HG02884 (cell line): ENCODE measurements around the gene SCAMP2.
A peak's percentile ranks its signal among the peaks of the same experiment; 100 is the strongest.
"Not testable (repeated sequence)": the region's sequence is repeated elsewhere in the genome, so short reads cannot be mapped to it uniquely, and the experiment has no call there.

ENCODE experiments used
- ATAC-seq: cut with Tn5 transposase; IDR thresholded peaks from one replicate; pipeline ENCODE4 v1.9.1; 2021; ENCODE audit warnings: mild to moderate bottlenecking, moderate library complexity; ENCODE audit not compliant: unreplicated experiment

Gene SCAMP2, protein sequence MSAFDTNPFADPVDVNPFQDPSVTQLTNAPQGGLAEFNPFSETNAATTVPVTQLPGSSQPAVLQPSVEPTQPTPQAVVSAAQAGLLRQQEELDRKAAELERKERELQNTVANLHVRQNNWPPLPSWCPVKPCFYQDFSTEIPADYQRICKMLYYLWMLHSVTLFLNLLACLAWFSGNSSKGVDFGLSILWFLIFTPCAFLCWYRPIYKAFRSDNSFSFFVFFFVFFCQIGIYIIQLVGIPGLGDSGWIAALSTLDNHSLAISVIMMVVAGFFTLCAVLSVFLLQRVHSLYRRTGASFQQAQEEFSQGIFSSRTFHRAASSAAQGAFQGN

DNA sequence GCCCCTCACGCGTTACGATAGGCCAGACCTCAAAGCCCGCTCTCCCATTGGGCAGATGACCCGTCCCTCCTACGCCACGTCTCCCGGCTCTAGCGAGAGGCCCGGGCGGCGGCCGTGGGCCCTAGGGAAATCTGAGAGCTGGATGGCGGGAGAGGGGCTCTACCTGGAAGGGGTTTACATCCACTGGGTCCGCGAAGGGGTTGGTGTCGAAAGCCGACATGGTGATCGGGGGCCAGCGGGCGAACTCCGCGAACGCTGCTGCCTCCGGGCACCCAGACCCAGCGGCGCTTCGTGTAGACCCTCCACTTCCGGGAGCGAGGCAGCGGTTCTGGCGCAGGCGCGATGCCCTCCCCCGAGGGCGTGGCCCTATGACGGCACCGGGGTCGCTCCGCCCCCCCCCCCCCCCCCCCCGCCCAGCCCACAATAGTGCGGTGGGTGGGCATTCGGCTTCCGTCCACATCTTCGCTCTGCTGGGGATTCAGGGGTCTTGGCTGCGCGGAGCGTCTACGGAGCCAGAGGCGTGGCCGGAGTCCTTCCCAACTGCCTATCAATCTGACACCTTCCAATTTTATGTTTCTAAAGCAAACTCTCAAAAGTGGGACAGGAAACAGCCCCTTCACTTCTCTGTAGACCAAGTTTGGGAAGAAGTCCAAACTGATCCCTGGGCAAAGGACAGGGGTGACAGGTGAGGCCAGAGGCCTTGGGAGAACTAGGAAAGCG, at the start of gene SCAMP2:
Gene SCAMP2 (minus strand): TSS at position 330 of the 720 bp plus-strand sequence. CDS start 110 bp downstream, at position 220.
- peak; percentile 65 for ATAC-seq

DNA sequence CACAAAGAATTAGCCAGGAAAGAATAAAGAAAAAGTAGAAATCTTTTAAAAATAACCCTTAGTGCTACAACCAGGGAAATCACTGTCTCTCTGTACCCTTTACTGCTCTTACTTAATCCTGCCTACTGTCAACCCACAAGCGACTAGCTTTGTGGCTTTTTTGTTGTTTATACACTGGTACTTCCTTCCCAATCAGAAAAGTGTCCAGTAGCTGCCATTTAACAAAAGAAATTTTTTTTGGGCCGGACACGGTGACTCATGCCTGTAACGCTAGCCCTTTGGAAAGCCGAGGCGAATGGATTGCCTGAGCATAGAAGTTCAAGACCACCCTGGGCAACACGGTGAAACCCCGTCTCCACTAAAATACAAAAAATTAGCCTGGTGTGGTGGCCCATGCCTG, 47.3 kb upstream of the SCAMP2 start:
- ATAC-seq, result no peak

- ATAC-seq, result no peak
These were observed 44.5 kb upstream of the SCAMP2 start for GRCh38 chr15:74917676-74918075.

GRCh38 chr15:74913799-74914198, 40.6 kb upstream of the SCAMP2 start:
- not testable (repeated sequence) for ATAC-seq

DNA sequence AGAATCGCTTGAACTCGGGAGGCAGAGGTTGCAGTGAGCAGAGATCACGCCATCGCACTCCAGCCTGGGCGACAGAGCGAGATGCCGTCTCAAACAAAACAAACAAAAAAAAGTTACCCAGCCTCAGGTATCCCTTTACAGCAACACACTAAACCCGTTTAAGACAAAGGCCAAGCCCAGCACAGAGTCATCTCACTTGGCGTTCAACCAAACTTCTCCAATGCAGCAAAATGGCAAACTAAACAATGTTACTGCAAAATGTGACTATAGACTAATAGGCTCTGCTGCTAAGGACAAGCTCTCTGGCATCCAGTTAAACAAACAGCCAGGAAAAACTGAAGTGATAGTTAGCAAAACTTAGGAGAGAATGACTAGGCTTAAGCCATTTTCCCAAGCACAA, 39.9 kb upstream of the SCAMP2 start:
- no peak for ATAC-seq

DNA sequence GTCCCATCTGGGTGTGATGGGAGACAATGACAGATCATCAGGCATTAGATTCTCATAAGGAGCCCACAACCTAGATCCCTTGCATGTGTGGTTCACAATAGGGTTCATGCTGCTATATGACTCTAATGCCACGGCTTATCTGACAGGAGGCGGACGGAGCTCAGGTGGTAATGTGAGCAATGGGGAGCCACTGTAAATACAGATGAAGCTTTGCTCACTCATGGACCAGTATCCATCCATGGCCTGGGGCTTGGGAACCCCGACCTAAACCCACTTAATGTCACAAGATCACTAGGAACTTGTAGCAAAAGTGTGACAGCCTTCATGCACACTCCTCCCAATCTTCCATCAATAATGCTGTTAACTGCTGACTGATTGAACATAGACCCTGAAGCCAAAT, 35.5 kb upstream of the SCAMP2 start:
- no peak for ATAC-seq

DNA sequence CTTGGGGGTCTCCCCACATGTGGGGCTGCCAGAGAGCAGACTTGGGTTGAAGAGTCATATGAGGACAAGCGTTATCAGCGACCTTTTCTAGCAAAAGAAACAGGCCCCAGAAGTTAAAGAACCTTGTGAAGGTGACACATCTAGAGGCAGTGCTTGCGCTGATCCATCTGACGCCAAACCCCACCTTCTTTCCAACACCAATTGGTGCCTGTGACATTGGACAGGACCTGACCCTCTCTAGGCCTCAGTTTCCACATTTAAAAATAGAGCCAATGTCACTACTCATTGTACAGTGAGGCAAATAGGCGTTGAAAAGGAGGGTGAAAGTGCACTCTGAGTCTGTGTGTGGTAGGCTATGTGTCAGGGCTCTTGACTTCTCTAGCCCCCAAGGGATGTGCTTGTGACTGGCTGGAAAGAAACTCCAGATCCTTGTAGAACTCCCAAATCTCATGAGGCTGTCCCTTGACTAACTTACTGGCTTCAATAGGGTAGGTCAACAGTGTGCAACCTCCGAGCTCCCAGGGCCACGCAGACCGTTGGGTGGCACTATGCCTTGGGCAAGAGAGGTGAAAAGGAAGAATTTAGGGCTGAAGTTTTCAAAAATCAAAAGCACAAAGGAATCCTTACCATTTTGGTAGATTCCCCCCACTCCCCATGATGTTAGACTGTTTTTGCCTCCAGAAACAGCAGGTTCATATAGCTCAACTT, 34.2 kb upstream of the SCAMP2 start:
- no peak for ATAC-seq

DNA sequence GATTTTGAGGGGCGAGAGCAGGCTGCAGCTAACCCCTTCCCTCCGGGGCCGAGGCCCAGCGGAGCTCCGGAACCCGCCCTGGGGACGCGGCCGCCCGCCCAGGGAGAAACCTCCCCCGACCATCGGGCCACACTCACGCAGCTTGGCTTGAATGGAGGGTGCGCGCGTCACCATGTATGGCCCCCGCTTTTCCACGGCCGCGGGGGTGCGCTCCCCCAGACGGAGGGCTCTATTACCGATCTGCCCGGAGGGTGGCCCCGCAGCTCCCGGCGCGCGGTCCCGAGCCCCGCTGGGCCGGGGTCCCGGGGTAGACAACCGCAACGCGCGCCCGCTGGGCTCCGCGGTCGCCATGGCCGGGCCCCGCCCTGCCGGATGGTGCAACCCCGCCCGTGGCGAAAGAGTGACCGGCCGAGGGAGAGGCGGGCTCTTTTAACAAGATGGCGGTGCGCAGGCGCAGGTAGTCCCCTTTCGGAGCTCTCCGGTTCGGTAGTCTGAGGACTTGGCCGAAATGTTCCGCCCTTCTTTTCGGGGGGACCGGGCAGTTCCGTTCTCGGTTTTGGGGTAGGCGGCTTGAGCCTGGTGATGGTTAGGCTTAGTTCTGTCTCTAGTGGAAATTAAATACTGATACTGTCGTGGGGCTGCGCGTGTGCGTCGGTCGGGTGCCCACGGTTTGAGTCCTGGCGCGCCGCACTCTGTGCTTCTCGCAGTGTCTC, 33.4 kb upstream of the SCAMP2 start, which contains the start of gene FAM219B:
Gene FAM219B (minus strand): TSS at position 402 of the 713 bp plus-strand sequence. CDS start 51 bp downstream, at position 351.
- ATAC-seq, result peak; percentile 81

DNA sequence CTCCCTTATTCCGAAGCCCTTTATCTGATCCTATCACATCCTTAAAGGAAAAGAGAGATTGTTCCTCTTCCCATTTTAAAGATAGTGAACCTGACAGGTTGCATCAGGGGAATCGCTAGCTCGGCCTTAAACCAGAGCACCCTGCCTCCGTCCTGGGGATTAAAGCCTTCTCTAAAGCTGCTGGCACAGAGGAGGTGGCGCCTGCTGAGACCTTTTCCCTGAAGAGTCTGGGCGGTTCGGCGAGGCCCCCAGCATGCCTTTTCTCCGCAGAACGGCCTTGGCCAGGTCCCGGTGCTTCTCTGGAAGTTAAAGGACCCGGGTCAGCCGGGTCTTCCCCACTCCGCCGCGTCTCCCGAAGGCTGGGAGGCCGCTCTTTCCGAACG, 32.9 kb upstream of the SCAMP2 start:
- ATAC-seq, result peak; percentile 22

DNA sequence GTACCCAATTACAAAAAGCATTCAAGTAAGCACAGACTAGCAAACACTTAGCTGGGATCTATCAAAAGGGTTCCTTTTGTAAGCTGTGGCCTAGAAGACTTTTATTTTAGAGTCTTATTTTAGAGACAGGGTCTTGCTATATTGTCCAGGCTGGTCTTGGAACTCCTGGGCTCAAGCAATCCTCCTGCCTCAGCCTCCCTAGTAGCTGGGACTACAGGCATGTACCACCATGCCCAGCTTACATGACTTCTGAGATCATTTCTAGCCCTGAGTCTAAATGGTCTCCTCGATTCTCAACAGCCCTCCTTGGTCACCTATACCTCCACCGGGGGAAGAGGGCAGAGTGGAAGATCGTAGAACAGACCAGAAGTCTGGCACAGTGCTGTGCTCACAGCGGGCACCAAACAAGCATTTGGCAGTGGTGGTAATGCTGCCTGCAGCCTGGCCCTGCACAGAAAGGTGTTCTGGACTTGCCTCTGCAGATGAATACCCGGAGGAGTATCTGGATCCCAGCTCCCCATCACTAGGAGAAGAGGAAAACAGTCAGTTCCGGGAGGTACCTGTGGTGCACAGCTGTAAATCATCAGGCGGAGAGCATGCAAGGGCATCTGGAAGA, 31.1 kb upstream of the SCAMP2 start:
- no peak for ATAC-seq

- no peak for ATAC-seq
These were observed 30.5 kb upstream of the SCAMP2 start for GRCh38 chr15:74903676-74904075.

- ATAC-seq, result no peak
These were observed 29.3 kb upstream of the SCAMP2 start for GRCh38 chr15:74902295-74903075.

DNA sequence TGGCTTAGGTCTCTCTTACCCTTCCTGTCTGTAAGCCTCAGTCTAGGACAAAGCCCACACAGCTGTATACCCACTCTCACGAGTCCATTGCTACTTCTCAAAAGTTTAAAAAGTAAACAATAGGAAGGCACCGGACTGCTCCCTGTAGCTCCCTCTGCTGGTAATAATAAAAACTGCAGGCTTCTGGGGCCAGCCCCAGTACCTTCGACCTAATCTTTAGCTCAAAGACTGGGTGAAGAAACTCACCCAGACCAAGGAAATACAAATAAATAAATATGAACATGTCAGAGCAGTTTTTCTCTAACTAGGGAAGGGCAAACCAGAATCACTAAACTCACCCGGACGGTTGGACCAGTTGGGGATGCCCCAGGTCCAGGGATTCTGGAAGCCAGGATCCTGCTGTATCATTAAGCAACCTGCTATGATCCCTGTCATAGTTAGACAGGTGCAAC, 28.5 kb upstream of the SCAMP2 start:
- no peak for ATAC-seq

- no peak for ATAC-seq
These were observed 24.1 kb upstream of the SCAMP2 start for GRCh38 chr15:74897300-74897701.

DNA sequence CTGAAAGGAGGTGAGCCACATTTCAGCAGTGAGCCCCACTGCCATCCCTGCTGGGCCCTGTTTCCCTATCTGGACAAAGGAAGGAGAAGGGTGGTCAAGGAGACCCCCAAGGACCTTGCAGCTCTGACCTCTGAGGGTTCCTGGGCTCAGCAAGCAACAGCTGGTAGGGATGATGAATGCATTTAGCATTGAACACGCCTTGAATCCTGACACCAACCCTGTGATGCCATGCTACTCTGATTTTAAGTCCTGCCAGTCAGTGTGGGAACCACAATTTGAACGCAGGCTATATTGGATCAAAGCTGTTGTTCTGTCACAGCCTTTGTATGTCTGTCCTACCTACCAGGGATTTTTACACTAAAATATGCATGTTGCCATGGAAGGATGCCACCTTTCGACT, 23.2 kb upstream of the SCAMP2 start:
- no peak for ATAC-seq

DNA sequence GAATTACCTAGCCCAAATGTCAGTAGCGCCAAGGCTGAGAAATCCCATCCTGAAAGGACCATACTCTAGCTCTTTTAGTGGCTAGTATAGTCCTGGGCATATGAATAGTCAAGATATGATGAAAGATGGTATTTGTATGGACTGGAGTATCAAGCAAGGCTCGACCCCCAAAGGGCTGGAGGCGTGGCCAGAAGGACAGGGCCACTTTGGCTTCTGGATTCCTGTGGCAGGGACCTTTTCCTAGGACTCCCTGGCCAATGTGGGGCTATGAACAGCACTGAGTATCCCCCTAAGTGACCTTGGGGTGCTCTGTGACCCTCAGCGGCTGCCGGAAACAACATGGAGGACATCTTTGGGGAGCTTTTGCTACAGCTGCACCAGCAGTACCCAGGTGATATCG, 22.7 kb upstream of the SCAMP2 start:
- no peak for ATAC-seq

DNA sequence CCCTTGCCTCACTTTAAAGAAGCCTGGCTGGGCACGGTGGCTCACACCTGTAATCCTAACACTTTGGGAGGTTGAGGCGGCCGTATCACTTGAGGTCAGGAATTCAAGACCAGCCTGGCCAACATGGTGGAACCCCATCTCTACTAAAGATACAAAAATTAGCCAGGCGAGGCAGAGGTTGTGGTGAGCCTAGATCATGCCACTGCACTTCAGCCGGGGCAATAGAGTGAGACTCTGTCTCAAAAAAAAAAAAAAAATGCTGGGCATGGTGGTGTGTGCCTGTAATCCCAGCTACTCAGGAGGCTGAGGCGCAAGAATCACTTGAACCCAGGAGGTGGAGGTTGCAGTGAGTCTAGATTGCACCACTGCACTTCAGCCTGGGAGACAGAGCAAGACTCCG, 21.2 kb upstream of the SCAMP2 start:
- ATAC-seq, result not testable (repeated sequence)

- no peak for ATAC-seq
These were observed 20.5 kb upstream of the SCAMP2 start for GRCh38 chr15:74893627-74894026.

DNA sequence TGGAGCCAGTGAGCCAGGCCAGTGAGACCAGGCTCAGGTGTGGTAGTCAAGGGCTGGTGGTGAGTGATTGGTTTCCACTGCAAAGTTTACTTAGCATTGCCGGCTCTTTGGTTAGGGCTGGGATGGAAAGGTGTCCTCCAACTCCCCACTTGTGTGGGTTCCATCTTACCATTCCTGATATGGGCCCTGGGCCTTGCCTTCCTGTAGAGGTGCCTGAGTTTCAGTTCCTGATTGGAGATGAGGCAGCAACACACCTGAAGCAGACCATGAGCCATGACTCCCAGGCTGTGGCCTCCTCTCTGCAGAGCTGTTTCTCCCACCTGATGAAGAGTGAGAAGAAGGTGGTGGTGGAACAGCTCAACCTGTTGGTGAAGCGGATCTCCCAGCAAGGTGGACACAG, 19.8 kb upstream of the SCAMP2 start:
- ATAC-seq, result no peak

GRCh38 chr15:74892313-74892712, 19.1 kb upstream of the SCAMP2 start:
- ATAC-seq, result no peak
